Endometrial microvascular endothelial cells (primary cell): ENCODE measurements around the gene MUC22. TPM values are rescaled to one million over a fixed set of nuclear protein-coding genes. Genes with fewer than 3 reads are reported as not detected.
"Not testable (repeated sequence)": the region's sequence is repeated elsewhere in the genome, so short reads cannot be mapped to it uniquely, and the experiment has no call there.

Source experiments
- in situ Hi-C: cut with HindIII; loops from 2 replicates; pipeline ENCODE4 v1.10.0; 2017; ENCODE audit warnings: low sequenced_read_pairs, low pct_unique_long_range_greater_than_20kb; ENCODE audit errors: inconsistent ontology term
- total RNA-seq: library from RNA; depleted of rRNA; stranded (reverse); fragments of >200 nt; gene quantifications from one replicate; pipeline ENCODE4 v1.2.3, GENCODE V29; 2015; ENCODE audit errors: inconsistent ontology term

MUC22 gene
- total RNA-seq, 1 donor from 2014 or later = not detected

GRCh38 chr6:30990422-30991086 lies 19.7 kb upstream of the MUC22 start:
- in situ Hi-C loops = no loop called here

GRCh38 chr6:30991891-30992290 lies 18.4 kb upstream of the MUC22 start:
- in situ Hi-C loops = no loop called here

DNA sequence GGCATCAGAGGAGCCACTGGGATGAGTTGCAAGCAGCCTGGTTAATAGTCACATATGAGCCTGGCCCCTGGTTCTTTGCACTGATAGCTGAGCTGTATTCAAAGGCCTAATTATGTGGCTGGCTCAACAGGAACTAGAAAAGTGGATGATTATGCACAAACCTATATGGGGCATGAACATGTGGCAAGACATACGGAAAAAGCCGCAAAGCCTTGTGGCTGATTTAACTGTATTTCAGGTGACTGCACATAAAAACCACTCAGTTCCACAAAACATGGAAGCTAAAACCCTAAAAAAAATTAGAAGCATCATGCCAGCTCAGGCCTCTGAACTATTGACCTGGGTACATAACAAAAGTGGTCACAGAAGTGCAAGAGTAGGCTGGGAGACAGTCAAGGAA lies 13.0 kb upstream of the MUC22 start:
- in situ Hi-C loops = no loop called here

DNA sequence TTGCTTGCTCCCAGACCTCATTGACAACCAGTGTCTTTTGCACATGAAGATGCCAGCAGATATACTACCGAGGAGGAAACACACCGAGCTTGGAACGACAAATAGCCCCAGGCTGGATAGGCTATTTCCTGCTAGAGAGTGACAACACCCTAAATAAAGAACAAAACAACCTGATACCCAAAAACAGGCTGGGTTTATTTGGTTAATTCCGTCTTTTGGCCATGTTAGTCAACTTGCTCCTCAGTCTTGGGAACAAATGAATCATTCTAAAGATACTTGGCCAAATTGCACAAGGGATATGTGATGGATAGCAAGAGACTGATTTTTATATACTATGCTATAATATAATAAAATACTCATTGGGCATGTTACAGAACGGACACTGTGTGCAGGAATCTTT lies 11.5 kb upstream of the MUC22 start:
- in situ Hi-C loops = no loop called here

DNA sequence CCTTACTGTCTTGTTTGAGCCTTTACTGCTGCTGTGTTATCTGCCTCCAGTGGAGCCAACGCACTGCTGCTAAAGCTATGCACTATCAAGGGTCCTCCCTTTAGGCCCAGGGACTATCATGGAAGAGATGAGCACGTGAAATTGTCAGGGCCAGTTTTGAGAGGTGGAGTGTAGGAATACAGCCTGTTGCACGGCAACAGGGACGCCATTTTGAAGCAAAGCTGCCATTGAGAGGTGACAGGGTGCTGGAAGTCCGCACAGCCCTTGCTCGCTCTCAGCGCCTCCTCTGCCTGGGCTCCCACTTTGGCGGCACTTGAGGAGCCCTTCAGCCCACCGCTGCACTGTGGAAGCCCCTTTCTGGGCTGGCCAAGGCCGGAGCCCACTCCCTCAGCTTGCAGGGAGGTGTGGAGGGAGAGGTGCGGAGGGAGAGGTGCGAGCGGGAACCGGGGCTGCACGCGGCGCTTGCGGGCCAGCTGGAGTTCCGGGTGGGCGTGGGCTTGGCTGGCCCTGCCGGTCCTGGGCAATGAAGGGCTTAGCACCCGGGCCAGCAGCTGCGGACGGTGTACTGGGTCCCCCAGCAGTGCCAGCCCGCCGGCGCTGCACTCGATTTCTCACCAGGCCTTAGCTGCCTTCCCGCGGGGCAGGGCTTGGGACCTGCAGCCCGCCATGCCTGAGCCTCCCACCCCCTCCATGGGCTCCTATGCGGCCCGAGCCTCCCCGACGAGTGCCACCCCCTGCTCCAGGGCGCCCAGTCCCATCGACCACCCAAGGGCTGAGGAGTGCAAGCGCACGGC lies 10.0 kb upstream of the MUC22 start:
- in situ Hi-C loops = not testable (repeated sequence)

DNA sequence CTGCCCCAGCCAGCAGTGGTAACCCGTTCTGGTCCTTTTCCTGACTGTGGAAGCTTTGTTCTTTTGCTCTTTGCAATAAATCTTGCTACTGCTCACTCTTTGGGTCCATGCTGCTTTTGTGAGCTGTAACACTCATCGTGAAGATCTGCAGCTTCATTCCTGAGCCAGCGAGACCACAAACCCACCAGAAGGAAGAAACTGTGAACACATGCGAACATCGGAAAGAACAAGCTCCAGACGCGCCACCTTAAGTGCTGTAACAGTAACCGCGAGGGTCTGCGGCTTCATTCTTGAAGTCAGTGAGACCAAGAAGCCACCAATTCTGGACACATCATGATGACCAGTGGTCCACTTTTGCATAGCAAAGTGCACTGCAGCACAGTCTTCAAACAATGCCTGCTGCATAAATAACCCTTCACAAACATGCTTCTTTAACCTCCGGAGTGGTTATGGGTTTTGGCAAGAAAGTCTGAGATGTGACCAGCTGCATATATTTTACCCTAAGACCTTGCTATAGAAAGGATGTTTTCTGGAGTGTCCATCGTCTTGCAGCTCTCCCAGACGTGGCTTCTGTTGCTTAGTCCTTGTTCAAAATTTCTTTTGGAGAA lies 8.9 kb upstream of the MUC22 start:
- in situ Hi-C loops = no loop called here

- in situ Hi-C loops = no loop called here
Observed at GRCh38 chr6:31002471-31002870, 7.8 kb upstream of the MUC22 start.

- in situ Hi-C loops = no loop called here
Observed at GRCh38 chr6:31004794-31005193, 5.5 kb upstream of the MUC22 start.

GRCh38 chr6:31005249-31006020 lies 4.8 kb upstream of the MUC22 start:
- in situ Hi-C loops = no loop called here

DNA sequence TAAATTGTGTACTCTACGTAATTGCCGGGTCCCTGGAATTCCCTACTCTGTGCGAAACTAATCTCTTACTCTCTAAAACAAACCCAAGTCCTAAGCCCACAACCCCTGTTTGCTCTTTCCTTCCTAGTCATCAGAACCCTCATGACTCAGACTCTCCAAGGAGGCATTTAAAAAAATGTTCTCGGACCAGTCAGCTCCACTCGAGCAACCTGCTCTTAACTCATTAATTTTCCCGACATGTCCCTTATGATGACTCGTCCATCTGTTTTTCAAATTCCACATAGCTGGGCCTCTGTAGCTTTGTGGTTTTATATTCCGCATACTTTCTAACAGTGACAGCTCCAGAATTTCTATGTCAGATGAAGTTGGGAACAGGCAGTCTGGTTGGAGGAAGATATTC lies 2.6 kb upstream of the MUC22 start:
- in situ Hi-C loops = no loop called here

GRCh38 chr6:31008165-31008564 lies 2.1 kb upstream of the MUC22 start:
- in situ Hi-C loops = no loop called here

DNA sequence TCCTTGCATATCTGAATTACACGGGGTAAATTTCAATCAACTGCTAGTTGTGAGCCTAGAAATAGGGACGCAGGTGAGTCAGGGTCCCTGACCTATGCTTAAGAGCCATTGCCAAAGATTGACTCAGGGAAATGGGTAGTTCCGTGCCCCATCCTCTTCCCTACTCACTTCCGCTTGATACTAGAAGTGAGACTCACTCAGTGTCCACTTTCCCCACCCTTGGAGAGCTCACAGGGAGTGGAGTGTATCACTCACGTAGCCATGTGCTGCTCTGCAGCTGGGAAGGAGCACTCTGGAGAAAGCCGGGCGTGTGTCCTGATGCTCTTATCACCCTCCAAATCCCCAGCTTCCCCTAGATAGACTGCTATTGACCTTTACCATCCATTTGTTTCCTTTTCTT lies 543 bp upstream of the MUC22 start:
- in situ Hi-C loops = no loop called here

DNA sequence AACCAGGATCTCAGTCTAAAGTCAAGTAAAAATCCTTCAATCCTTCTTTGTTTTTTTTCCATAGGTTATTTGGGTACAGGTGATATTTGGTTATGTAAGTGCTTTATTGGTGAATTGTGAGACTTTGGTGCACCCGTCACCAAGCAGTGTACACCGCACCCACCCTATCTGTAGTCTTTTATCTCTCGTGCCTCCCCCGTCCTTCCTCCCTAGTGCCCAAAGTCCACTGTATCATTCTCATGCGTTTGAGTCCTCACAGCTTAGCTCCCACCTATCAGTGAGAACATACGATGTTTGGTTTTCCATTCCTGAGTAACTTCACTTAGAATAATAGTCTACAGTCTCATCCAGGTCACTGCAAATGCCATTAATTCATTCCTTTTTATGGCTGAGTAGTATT lies 879 bp downstream of the MUC22 start:
- in situ Hi-C loops = no loop called here

DNA sequence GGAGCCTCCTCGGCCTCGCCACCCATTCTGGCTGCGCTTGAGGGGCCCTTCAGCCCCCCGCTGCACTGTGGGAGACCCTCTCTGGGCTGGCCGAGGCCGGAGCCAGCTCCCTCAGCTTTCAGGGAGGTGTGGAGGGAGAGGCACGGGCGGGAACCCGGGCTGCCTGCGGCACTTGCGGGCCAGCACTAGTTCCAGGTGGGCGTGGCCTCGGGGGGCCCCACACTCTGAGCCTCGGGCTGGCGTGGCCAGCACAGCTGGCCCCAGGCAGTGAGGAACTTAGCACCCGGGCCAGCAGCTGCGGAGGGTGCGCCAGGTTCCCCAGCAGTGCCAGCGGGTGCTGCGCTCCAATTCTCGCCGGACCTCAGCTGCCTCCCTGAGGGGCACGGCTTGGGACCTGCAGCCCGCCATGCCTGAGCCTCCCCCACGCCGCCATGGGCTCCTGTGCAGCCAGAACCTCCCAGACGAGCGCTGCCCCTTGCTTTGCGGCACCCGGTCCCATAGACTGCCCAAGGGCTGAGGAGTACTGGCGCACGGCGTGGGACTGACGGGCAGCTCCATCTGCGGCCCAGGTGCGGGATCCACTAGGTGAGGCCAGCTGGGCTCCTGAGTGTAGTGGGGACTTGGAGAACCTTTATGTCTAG lies 6.5 kb downstream of the MUC22 start:
- in situ Hi-C loops = no loop called here

GRCh38 chr6:31017436-31017835 lies 7.2 kb downstream of the MUC22 start:
- in situ Hi-C loops = not testable (repeated sequence)

- in situ Hi-C loops = no loop called here
Observed at GRCh38 chr6:31020057-31020456, 9.8 kb downstream of the MUC22 start.

DNA sequence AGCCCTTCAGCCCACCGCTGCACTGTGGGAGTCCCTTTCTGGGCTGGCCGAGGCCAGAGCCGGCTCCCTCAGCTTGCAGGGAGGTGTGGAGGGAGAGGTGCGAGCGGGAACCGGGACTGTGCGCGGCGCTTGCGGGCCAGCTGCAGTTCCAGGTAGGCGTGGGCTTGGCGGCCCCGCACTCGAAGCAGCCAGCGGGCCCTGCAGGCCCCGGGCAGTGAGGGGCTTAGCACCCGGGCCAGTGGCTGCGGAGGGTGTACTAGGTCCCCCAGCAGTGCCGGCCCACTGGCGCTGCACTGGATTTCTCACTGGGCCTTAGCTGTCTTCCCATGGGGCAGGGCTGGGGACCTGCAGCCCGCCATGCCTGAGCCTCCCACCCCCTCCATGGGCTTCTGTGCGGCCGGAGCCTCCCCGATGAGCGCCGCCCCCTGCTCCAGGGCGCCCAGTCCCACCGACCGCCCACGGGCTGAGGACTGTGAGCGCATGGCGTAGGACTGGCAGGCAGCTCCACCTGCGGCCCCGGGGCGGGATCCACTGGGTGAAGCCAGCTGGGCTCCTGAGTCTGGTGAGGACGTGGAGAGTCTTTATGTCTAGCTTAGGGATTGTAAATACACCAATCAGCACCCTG lies 10.5 kb downstream of the MUC22 start:
- in situ Hi-C loops = not testable (repeated sequence)

GRCh38 chr6:31021705-31022531 lies 11.6 kb downstream of the MUC22 start:
- in situ Hi-C loops = not testable (repeated sequence)
